Activated T-helper 2 cell treated with anti-CD3 and anti-CD28 coated beads, Interferon-gamma antibody, Interleukin-2, Interleukin-4, amounts not matched to agents 10 μg/mL and 5 μg/mL and 100 μg/mL, durations not matched to agents 14 hours and 24 hours and 36 hours (primary cell): ENCODE measurements around the gene MOCOS. TPM values are rescaled to one million over a fixed set of nuclear protein-coding genes. Genes with fewer than 3 reads are reported as not detected.
"Not testable (repeated sequence)": the region's sequence is repeated elsewhere in the genome, so short reads cannot be mapped to it uniquely, and the experiment has no call there.

Experiments used
- DNase-seq: peaks from one replicate; pipeline ENCODE4 v3.0.0; 2021; ENCODE audit warnings: low spot score
- H3K27ac Mint-ChIP-seq: one replicate; pipeline ENCODE4 v1.8.0; 2021; ENCODE audit warnings: mixed read lengths
- H3K27me3 Mint-ChIP-seq: one replicate; pipeline ENCODE4 v1.8.0; 2021; ENCODE audit warnings: low read depth, mixed read lengths
- H3K36me3 Mint-ChIP-seq: one replicate; pipeline ENCODE4 v1.8.0; 2021; ENCODE audit warnings: low read depth, mixed read lengths
- H3K4me1 Mint-ChIP-seq: one replicate; pipeline ENCODE4 v1.8.0; 2021; ENCODE audit warnings: low read depth, mixed read lengths
- H3K4me3 Mint-ChIP-seq: one replicate; pipeline ENCODE4 v1.8.0; 2021; ENCODE audit warnings: low read depth, mild to moderate bottlenecking, moderate library complexity, mixed read lengths
- H3K9me3 Mint-ChIP-seq: one replicate; pipeline ENCODE4 v1.8.0; 2021; ENCODE audit warnings: mixed read lengths
- intact Hi-C: fragments of 100-400 bp; cut with micrococcal nuclease; formaldehyde crosslinking; loops from one replicate; pipeline ENCODE4 v1.15.1; 2023
- total RNA-seq: library from RNA; stranded (reverse); gene quantifications from 2 replicates; pipeline ENCODE4 v1.2.3, GENCODE V29; 2022

Gene MOCOS
- total RNA-seq, 1 donor from 2014 or later = 0.16 TPM

DNA sequence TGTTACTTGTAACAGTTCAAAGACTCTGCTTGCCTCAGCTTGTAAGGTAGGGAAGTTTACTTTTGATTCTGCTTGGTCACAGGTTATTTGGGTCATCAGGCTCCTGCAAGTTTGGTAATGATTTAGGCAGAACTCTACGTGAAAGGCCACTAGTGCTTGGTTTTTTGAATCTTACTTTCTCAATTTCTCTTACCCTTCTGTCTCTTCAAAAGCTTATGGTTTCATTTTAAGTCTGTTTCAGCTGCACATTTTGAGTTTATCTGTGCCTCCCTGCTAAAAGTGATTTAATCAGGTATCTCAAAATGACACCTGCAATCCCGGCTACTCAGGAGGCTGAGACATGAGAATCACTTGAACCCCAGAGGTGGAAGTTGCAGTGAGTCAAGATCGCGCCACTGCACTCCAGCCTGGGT lies 26.3 kb upstream of the MOCOS start:
- H3K4me1 Mint-ChIP-seq = peaks cover 8% of the 10 kb centered on the region
- H3K27ac Mint-ChIP-seq = no peak overlapping the region
- H3K9me3 Mint-ChIP-seq = no peaks in the 10 kb centered on the region
- no peaks in the 10 kb centered on the region for H3K27me3 Mint-ChIP-seq
- peaks cover 90% of the 10 kb centered on the region for H3K36me3 Mint-ChIP-seq
- no peak for DNase-seq
- H3K4me3 Mint-ChIP-seq = no peak overlapping the region
- intact Hi-C loops = no loop called here

DNA sequence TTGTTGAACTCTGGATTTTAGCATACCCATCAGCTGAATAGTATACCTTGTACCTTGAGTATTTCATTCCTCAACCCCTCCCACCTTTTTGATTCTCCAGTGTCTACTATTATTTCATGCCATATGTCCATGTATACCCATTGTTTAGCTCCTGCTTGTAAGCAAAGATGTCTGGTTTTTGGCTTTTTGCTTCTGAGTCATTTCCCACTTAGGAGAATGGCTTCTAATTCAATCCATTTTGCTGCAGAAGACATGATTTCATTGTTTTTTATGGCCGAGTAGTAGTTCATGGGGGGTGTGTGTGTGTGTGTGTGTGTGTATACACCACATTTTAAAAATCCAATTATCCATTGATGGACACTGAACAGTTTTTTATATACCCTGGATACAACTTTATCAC lies 24.3 kb upstream of the MOCOS start:
- intact Hi-C loops = no loop called here
- no peak for DNase-seq
- peaks cover 83% of the 10 kb centered on the region for H3K36me3 Mint-ChIP-seq
- no peaks in the 10 kb centered on the region for H3K27me3 Mint-ChIP-seq
- peaks cover 5% of the 10 kb centered on the region for H3K4me1 Mint-ChIP-seq
- no peaks in the 10 kb centered on the region for H3K9me3 Mint-ChIP-seq
- no peak overlapping the region for H3K4me3 Mint-ChIP-seq
- H3K27ac Mint-ChIP-seq = no peak overlapping the region

DNA sequence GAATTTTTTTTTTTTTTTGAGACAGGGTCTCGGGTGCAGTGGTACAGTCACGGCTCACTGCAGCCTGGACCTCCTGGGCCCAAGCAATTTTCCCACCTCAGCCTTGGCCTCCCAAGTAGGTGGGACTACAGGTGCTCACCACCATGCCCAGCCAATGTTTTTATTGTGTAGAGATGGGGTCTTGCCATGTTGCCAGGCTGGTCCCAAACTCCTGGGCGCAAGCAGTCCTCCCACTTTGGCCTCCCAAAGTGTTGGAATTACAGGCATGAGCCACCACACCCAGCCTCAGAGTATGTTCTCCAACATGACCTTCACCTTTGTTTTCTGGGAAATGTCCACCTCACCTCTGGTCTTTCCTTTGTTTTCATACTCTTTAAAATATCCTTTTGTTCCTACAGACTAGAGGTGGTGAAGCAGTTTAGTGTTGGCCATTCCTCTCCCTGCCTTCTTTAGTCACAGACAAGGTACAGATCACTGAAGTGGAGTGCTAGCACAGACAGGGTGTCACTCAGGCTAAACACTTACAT lies 19.5 kb upstream of the MOCOS start:
- intact Hi-C loops = no loop called here
- H3K27me3 Mint-ChIP-seq = no peaks in the 10 kb centered on the region
- no peaks in the 10 kb centered on the region for H3K9me3 Mint-ChIP-seq
- no peak overlapping the region for H3K27ac Mint-ChIP-seq
- peaks cover 73% of the 10 kb centered on the region for H3K36me3 Mint-ChIP-seq
- no peaks in the 10 kb centered on the region for H3K4me1 Mint-ChIP-seq
- no peak for DNase-seq
- H3K4me3 Mint-ChIP-seq = no peak overlapping the region

DNA sequence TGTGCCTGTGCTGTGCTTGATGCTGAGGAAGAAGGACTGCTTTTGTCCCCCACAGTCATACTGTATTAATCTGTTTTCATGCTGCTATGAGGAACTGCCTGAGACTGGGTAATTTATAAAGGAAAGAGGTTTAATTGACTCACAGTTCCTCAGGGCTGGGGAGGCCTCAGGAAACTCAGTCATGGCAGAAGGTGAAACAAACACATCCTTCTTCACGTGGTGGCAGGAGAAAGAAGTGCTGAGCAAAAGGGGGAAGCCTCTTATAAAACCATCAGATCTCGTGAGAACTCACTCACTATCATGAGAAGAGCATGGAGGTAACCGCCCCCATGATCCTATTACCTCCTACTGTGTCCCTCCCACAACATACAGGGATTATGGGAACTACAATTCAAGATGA lies 19.0 kb upstream of the MOCOS start:
- H3K4me3 Mint-ChIP-seq, H3K4me1 Mint-ChIP-seq, H3K9me3 Mint-ChIP-seq, DNase-seq, H3K27ac Mint-ChIP-seq, intact Hi-C loops, H3K27me3 Mint-ChIP-seq: not testable (repeated sequence)
- peaks cover 68% of the 10 kb centered on the region for H3K36me3 Mint-ChIP-seq

DNA sequence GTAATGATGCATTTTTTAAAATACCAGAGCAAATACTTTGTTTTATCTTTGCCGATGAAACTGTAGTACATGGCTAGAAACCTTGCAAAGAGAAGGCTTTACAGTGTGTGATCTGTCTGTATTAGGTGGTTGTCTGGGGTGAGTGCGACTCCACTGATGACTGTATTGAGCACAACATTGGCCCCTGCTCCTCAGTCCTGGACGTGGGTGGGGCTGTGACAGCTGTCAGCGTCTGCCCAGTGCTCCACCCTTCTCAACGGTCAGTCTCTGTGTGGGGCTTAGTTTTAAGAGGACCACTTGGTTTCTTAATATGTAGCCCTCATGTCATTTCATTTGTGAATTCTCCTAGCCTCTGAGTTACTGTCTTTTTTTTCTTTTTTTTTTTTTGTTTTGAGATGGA lies 17.4 kb upstream of the MOCOS start:
- intact Hi-C loops = no loop called here
- peaks cover 63% of the 10 kb centered on the region for H3K36me3 Mint-ChIP-seq

DNA sequence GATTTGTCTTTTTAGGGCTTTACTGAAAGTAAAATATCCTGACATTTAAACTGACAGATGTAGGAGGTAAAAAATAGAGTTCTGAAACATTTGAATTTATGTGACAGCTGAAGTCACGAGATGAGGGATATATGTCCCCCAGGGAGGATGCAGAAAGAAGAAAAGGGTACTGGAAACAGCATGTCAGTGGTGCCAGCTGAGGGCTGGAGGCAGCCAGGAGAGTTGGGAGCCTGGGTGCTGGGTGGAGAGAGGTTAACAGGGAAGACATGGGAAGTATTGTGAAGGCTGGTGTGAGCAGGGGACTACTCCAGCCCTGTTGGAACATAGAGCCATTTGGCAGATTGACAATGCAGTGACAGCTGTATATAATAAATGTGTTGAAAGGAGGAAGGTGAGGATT lies 11.8 kb upstream of the MOCOS start:
- peaks cover 4% of the 10 kb centered on the region for H3K4me1 Mint-ChIP-seq
- no peak for DNase-seq
- intact Hi-C loops = no loop called here
- no peaks in the 10 kb centered on the region for H3K9me3 Mint-ChIP-seq
- H3K36me3 Mint-ChIP-seq = peaks cover 53% of the 10 kb centered on the region
- H3K27me3 Mint-ChIP-seq = no peaks in the 10 kb centered on the region
- no peak overlapping the region for H3K27ac Mint-ChIP-seq
- H3K4me3 Mint-ChIP-seq = no peak overlapping the region

More for the DNA sequence above, 17.4 kb upstream of the MOCOS start:
- H3K9me3 Mint-ChIP-seq = no peaks in the 10 kb centered on the region
- no peaks in the 10 kb centered on the region for H3K4me1 Mint-ChIP-seq
- H3K4me3 Mint-ChIP-seq = no peak overlapping the region
- no peaks in the 10 kb centered on the region for H3K27me3 Mint-ChIP-seq
- no peak overlapping the region for H3K27ac Mint-ChIP-seq
- DNase-seq = no peak

DNA sequence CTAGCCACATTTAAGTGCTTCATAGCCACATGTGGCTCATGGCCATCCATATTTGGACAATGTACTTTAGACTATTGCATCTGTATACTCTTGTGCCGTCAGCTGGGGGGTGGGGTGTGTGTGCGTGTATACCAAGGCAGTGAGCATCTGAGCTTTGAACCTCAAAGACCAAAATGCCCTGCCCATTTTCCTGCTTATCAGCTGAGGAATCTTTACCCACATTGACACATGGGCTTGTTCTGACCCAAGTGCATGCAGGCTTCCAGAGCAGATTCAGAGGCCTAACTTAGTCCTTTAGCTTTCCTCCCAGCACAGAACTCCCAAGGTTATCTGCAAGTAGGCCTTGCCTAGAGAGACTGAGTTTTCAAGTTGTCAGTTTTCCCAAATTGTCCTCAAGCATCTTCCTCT lies 11.1 kb upstream of the MOCOS start:
- intact Hi-C loops = no loop called here
- Mint-ChIP-seq H3K4me3 (no peak overlapping the region), H3K27me3 (no peaks in the 10 kb centered on the region), H3K27ac (no peak overlapping the region), H3K9me3 (no peaks in the 10 kb centered on the region), H3K36me3 (peaks cover 48% of the 10 kb centered on the region), H3K4me1 (peaks cover 4% of the 10 kb centered on the region)
- DNase-seq = no peak

DNA sequence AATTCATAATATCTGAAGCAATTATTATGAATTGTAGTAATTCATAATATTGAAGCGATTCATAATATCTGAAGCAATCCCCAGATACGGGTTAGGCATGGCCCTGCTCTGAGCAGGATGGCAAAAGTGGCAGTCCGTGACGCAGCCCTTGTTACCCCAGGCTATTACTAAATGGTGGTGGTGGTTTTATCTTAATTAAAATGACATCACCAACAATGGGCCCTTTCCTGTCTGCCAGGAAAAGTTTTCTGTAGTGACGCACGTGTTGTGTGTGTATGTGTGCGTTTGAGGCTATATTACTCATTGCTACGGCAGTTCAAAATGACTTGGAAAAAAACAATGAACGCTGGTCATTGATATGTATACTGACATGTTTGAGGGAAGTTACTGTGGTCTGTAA lies 10.6 kb upstream of the MOCOS start:
- no peaks in the 10 kb centered on the region for H3K27me3 Mint-ChIP-seq
- intact Hi-C loops = no loop called here

DNA sequence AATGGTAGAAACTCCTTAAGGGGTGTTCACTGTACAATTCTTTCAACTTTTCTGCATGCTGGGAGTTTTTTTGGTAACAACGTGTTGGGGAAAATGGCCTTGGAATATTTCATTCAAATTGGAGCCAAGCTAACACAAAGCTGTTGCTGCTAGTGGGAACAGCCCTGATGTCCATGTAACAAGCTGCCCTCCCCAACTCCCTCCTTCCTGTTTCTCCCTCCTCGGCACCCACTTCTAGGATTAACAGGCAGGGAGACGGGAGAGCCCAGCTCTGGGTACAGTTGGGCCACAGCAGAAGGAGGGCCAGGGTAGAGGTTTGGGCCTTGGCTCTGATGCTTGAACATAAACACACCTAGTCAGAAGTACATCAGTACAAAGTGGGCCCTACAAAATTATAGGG lies 9.4 kb upstream of the MOCOS start:
- no peaks in the 10 kb centered on the region for H3K27me3 Mint-ChIP-seq
- H3K27ac Mint-ChIP-seq = no peak overlapping the region
- peaks cover 35% of the 10 kb centered on the region for H3K36me3 Mint-ChIP-seq
- no peak overlapping the region for H3K4me3 Mint-ChIP-seq
- intact Hi-C loops = no loop called here
- H3K4me1 Mint-ChIP-seq = peaks cover 4% of the 10 kb centered on the region
- DNase-seq = no peak
- no peaks in the 10 kb centered on the region for H3K9me3 Mint-ChIP-seq

More for the DNA sequence above, 10.6 kb upstream of the MOCOS start:
- Mint-ChIP-seq H3K4me3 (no peak overlapping the region), H3K27ac (no peak overlapping the region), H3K4me1 (peaks cover 4% of the 10 kb centered on the region), H3K9me3 (no peaks in the 10 kb centered on the region), H3K36me3 (peaks cover 43% of the 10 kb centered on the region)
- DNase-seq = no peak

DNA sequence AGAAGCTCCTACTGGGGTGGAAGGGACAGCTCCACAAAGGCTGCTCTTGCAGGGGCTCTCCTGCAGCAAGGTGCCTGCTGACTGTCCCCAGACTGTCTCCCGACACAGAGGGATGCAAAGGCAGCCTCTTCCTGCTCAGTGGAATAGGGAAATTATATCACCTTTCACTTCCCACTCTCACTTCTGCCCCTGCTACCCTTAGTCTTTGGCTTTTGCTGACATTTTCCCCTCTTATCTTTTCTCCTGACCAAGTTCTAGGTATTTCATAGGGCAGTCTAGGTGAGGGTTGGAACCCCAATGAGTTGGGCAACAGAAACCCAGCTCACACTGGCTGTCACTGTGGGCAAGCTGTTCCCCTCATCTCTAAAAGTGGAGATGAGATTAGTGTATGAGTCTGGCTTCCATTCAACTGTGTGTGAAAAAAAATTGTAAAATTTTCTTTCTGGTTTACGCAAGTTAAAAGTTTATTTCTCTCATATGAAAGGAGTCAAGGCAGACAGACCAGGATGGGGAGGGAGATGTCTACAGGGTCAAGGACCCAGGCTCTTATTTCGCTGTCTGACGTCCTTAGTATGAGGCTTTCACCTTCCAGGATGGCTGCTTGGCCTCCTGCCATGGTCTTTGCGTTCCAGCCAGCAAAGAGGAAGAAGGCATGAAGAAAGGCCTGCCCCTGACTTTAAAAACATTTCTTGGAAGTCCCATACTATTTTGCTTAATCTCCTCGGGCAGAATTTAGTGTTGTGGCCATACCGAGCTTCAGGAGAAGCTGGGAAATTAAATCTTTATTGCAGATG lies 7.5 kb upstream of the MOCOS start:
- Mint-ChIP-seq H3K4me3 (no peak overlapping the region), H3K27me3 (peaks cover 3% of the 10 kb centered on the region), H3K4me1 (peaks cover 4% of the 10 kb centered on the region), H3K36me3 (peaks cover 25% of the 10 kb centered on the region), H3K9me3 (no peaks in the 10 kb centered on the region), H3K27ac (no peak overlapping the region)
- no peak for DNase-seq
- intact Hi-C loops = loop anchor here (10.0 kb wide), 1 partner anchor 105 kb away; no protein-coding TSS in a partner anchor

DNA sequence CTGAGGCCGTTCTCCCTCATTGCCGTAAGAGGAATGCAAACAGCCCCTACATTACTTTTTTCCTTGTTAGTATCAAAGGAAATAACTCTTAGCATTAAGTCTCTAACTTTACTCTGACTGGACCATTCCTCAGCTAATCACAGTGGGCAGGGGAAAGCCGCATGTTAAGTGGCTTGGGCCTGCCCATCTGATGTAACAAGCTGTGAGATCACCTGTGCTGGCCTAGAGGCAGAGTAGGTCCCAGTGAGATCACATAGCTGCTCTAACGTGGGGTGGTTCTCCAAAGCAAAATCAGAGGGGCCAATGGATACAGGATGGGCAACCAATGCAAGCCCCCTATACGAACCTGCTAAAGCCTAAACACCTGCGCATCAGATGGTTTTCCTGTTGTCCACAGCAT lies 5.9 kb upstream of the MOCOS start:
- no peak for DNase-seq
- Mint-ChIP-seq H3K27me3 (peaks cover 7% of the 10 kb centered on the region), H3K4me3 (no peak overlapping the region), H3K4me1 (peaks cover under 1% of the 10 kb centered on the region), H3K27ac (no peak overlapping the region), H3K9me3 (no peaks in the 10 kb centered on the region), H3K36me3 (peaks cover 10% of the 10 kb centered on the region)
- intact Hi-C loops = loop anchor here (10.0 kb wide), 1 partner anchor 103 kb away; no protein-coding TSS in a partner anchor

DNA sequence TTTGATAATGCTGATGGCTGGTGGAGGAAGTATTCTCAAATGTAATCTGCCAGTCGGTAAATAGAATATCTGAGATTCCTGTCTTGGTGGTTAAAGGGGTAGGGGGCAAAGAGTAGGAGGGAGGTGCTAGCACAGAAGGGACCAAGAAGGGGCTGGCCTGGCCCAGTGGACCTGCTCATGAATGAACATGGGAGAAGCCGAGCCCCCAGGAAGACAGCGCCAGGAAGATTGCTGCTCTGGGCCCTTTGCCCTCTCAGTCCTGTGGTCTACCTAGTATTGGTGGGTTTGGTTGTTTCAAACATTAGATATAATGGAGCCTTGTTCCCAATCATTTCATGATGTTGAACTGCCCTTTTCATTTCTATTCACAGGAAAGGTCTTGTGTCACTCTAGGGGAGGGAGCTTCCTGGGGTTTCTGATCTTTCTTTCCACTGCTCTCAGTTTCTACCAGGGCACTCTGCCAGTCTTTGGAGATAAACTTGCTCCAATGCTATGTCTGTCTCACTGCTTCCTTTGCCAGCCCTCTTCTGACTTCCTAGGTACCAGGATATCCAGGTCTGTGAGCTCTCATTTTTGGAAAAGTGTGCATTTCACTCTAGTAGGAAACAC lies 5.3 kb upstream of the MOCOS start:
- Mint-ChIP-seq H3K27ac (no peak overlapping the region), H3K4me1 (peaks cover 2% of the 10 kb centered on the region), H3K9me3 (no peaks in the 10 kb centered on the region), H3K36me3 (peaks cover 5% of the 10 kb centered on the region), H3K27me3 (peaks cover 7% of the 10 kb centered on the region), H3K4me3 (no peak overlapping the region)
- intact Hi-C loops = loop anchor here (10.0 kb wide), 1 partner anchor 103 kb away; no protein-coding TSS in a partner anchor
- DNase-seq = no peak

DNA sequence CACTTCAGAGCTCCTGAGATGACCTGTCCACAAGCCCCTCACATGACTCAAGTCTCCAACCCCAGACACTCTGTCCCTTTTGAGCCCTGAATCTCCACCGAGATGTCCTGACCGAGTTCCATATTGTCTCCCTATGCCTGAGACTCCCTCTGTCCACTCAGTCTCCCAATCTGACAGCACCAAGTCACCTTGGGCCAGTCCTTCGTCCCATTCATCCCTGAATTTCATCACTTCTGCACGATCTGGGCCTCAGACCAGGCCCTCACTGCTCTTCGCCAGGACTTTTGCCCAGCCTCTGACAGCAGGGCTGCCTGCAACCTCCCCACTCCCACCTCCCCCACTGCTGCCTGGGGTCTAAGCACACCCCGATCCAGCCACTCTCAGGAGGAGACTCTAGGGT lies 4.3 kb upstream of the MOCOS start:
- H3K36me3 Mint-ChIP-seq = no peaks in the 10 kb centered on the region
- no peak overlapping the region for H3K4me3 Mint-ChIP-seq
- no peak overlapping the region for H3K27ac Mint-ChIP-seq
- intact Hi-C loops = loop anchor here (10.0 kb wide), 1 partner anchor 102 kb away; no protein-coding TSS in a partner anchor
- H3K9me3 Mint-ChIP-seq = no peaks in the 10 kb centered on the region
- no peak for DNase-seq
- peaks cover 7% of the 10 kb centered on the region for H3K27me3 Mint-ChIP-seq
- H3K4me1 Mint-ChIP-seq = peaks cover 2% of the 10 kb centered on the region
